ENCODE measurements around the gene PCDH8.

PCDH8 gene

GRCh38 chr13:52848455-52849195 is at the start of gene PCDH8:
PCDH8 (minus strand) TSS chr13:52848640; CDS start chr13:52848436, 204 bp downstream.
- DNase-seq = peak; percentile 18 to 52

GRCh38 chr13:52896827-52897659 is 48.6 kb upstream of the PCDH8 start:
- DNase-seq = no peak

- no peak for DNase-seq
Observed at GRCh38 chr13:52894413-52894812, 46.0 kb upstream of the PCDH8 start.

GRCh38 chr13:52892925-52893324 is 44.5 kb upstream of the PCDH8 start:
- no peak for DNase-seq

- DNase-seq = no peak
Observed at GRCh38 chr13:52891706-52892105, 43.3 kb upstream of the PCDH8 start.

GRCh38 chr13:52887165-52887564 is 38.7 kb upstream of the PCDH8 start:
- no peak for DNase-seq

GRCh38 chr13:52885141-52885540 is 36.7 kb upstream of the PCDH8 start:
- no peak for DNase-seq

GRCh38 chr13:52884429-52885010 is 36.1 kb upstream of the PCDH8 start:
- no peak for DNase-seq

GRCh38 chr13:52882785-52883184 is 34.3 kb upstream of the PCDH8 start:
- no peak for DNase-seq

- DNase-seq = no peak
Observed at GRCh38 chr13:52879950-52880741, 31.7 kb upstream of the PCDH8 start.

- no peak for DNase-seq
Observed at GRCh38 chr13:52878831-52879230, 30.4 kb upstream of the PCDH8 start.

GRCh38 chr13:52870143-52870542 is 21.7 kb upstream of the PCDH8 start:
- DNase-seq = no peak

- no peak for DNase-seq
Observed at GRCh38 chr13:52869621-52870020, 21.2 kb upstream of the PCDH8 start.

- DNase-seq = no peak
Observed at GRCh38 chr13:52869050-52869449, 20.6 kb upstream of the PCDH8 start.

GRCh38 chr13:52868190-52868589 is 19.8 kb upstream of the PCDH8 start:
- no peak for DNase-seq

- no peak for DNase-seq
Observed at GRCh38 chr13:52864941-52865340, 16.5 kb upstream of the PCDH8 start.

- no peak for DNase-seq
Observed at GRCh38 chr13:52862358-52863206, 14.1 kb upstream of the PCDH8 start.

- no peak for DNase-seq
Observed at GRCh38 chr13:52852444-52852843, 4.0 kb upstream of the PCDH8 start.

- peak in 1 of 2 donors; percentile 27 for DNase-seq
Observed at GRCh38 chr13:52851137-52851962, 2.9 kb upstream of the PCDH8 start.

GRCh38 chr13:52850396-52851136 is 2.1 kb upstream of the PCDH8 start:
- DNase-seq = peak; percentile 37 to 45
